Natural killer cell (primary cell): ENCODE results near the gene ADH1C. TPM values are rescaled to one million over a fixed set of nuclear protein-coding genes. Genes with fewer than 3 reads are reported as not detected.

Experiments
- ATAC-seq, 3 donors: fragments of 150-1000 bp in 2 of 3; fragments of 200-7000 bp in 1 of 3; cut with Tn5 transposase; 1 replicate in 1 of 3; 2 replicates in 2 of 3; pipeline ENCODE4 v1.10.0; 2021; ENCODE audit warnings: mild to moderate bottlenecking in 2 of 3, moderate library complexity in 2 of 3
- DNase-seq, 2 donors: peaks; one replicate each; pipeline versions ENCODE4 v3.0.0 to v3.0.0-alpha.2; 2013 to 2021; ENCODE audit warnings: mixed read lengths in 1 of 2
- H3K27ac ChIP-seq: one replicate; pipeline ENCODE4 v1.5.1; 2013; ENCODE audit warnings: mild to moderate bottlenecking, low read length
- H3K27me3 ChIP-seq: one replicate; pipeline ENCODE4 v1.6.1; 2013; ENCODE audit warnings: low read length; ENCODE audit not compliant: control insufficient read depth, insufficient read depth
- H3K36me3 ChIP-seq: one replicate; pipeline ENCODE4 v1.6.1; 2013; ENCODE audit warnings: low read length; ENCODE audit not compliant: control insufficient read depth, insufficient read depth
- H3K4me1 ChIP-seq: one replicate; pipeline ENCODE4 v1.6.1; 2013; ENCODE audit warnings: low read length; ENCODE audit not compliant: control insufficient read depth, insufficient read depth
- H3K4me3 ChIP-seq: one replicate; pipeline ENCODE4 v1.5.1; 2013; ENCODE audit warnings: low read length
- H3K9me3 ChIP-seq: one replicate; pipeline ENCODE4 v1.6.1; 2013; ENCODE audit warnings: low read length; ENCODE audit not compliant: control insufficient read depth, insufficient read depth
- H3K27ac Mint-ChIP-seq, 2 donors: one replicate each; pipeline ENCODE4 v1.8.0; 2022; ENCODE audit warnings: mild to moderate bottlenecking in 2 of 2, mixed read lengths in 2 of 2, moderate library complexity in 1 of 2
- H3K27me3 Mint-ChIP-seq, 2 donors: one replicate each; pipeline ENCODE4 v1.8.0; 2022; ENCODE audit warnings: low read depth in 2 of 2, mixed read lengths in 2 of 2
- H3K36me3 Mint-ChIP-seq: one replicate; pipeline ENCODE4 v1.8.0; 2022; ENCODE audit warnings: mixed read lengths
- H3K4me1 Mint-ChIP-seq, 2 donors: one replicate each; pipeline ENCODE4 v1.8.0; 2022; ENCODE audit warnings: mixed read lengths in 2 of 2
- H3K4me3 Mint-ChIP-seq: one replicate; pipeline ENCODE4 v1.8.0; 2022; ENCODE audit warnings: mild to moderate bottlenecking, moderate library complexity, mixed read lengths
- H3K9me3 Mint-ChIP-seq, 2 donors: one replicate each; pipeline ENCODE4 v1.8.0; 2022; ENCODE audit warnings: mixed read lengths in 2 of 2
- WGBS: methylation state at CpG from one replicate; pipeline ENCODE4 v1.1.7; 2013; ENCODE audit warnings: missing lambda C conversion rate; ENCODE audit not compliant: insufficient coverage; 5-methylcytosine and 5-hydroxymethylcytosine counted together
- intact Hi-C: fragments of 100-400 bp; cut with micrococcal nuclease; formaldehyde crosslinking; loops from one replicate; pipeline ENCODE4 v1.14.2; 2022
- total RNA-seq, 4 donors: library from RNA; stranded (reverse); fragments of 120-200 nt in 1 of 4; gene quantifications; one replicate each; pipeline versions ENCODE4 v1.2.3 to v1.2.4, GENCODE V29; 2013 to 2022
- TF ChIP-seq, protein P1 (sequence below): fragments of 200-600 bp; IDR thresholded peaks from one replicate; pipeline ENCODE4 v1.8.0; 2022; ENCODE audit warnings: antibody characterized with exemption

ADH1C gene
- total RNA-seq, 3 donors from 2014 or later (not counting 1 experiment from before 2014, with no cell fraction given), result not detected

DNA sequence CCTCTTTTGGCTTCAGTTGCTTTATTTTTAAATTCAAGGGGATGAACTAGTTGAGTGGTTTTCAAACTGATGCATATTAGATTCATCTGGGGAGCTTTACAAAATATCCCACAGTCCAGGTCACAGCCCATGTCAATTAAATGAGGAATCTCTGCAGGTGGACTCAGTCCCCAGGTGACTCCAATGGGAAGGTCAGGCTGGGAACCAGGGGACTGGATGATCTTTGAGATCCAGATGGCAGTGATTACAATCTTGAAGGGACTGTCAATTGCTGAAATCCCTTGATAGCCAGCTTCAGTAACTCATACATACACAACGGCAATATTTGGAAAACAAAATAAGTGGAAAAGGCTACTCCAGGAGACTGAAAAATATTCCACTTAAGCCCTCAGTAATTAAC is 38.3 kb downstream of the ADH1C start:
- no peak for DNase-seq
- H3K27ac Mint-ChIP-seq, result no peak overlapping the region
- H3K36me3 ChIP-seq, result no peaks in the 10 kb centered on the region
- TF ChIP-seq, protein P1, sequence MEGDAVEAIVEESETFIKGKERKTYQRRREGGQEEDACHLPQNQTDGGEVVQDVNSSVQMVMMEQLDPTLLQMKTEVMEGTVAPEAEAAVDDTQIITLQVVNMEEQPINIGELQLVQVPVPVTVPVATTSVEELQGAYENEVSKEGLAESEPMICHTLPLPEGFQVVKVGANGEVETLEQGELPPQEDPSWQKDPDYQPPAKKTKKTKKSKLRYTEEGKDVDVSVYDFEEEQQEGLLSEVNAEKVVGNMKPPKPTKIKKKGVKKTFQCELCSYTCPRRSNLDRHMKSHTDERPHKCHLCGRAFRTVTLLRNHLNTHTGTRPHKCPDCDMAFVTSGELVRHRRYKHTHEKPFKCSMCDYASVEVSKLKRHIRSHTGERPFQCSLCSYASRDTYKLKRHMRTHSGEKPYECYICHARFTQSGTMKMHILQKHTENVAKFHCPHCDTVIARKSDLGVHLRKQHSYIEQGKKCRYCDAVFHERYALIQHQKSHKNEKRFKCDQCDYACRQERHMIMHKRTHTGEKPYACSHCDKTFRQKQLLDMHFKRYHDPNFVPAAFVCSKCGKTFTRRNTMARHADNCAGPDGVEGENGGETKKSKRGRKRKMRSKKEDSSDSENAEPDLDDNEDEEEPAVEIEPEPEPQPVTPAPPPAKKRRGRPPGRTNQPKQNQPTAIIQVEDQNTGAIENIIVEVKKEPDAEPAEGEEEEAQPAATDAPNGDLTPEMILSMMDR, result no peak
- H3K36me3 Mint-ChIP-seq, result no peaks in the 10 kb centered on the region
- no peak for ATAC-seq
- H3K9me3 ChIP-seq, result no peaks in the 10 kb centered on the region
- 100% methylated on average over 1 of the region's 1 CpG for WGBS
- H3K4me1 Mint-ChIP-seq, result no peaks in the 10 kb centered on the region
- H3K4me3 Mint-ChIP-seq, result no peak overlapping the region
- peaks cover 0 to 2% of the 10 kb centered on the region in 2 donors for H3K27me3 Mint-ChIP-seq
- no peaks in the 10 kb centered on the region for H3K9me3 Mint-ChIP-seq
- H3K27ac ChIP-seq, result no peak overlapping the region
- intact Hi-C loops, result no loop called here
- H3K4me3 ChIP-seq, result no peak overlapping the region
- no peaks in the 10 kb centered on the region for H3K27me3 ChIP-seq
- H3K4me1 ChIP-seq, result no peaks in the 10 kb centered on the region

DNA sequence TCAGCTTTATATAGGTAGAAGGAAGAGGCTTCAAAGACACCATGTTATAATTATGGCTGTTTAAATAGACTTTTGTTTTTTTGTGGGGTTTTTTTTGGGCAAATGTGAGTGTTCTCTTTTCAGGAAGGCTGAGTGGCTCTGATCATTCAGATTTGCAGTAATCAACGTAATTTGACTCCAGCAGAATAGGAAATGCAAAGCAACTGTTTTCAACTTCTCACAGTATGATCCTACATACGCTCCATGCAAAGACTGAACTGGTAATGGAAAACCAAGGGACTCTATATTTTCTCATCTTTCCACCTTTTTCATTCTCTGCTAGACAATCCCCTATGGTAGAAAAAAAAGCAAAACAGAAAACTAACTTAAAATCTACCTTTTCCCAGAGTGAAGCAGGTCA is 42.2 kb downstream of the ADH1C start:
- Mint-ChIP-seq H3K9me3 (peaks cover 0 to 2% of the 10 kb centered on the region in 2 donors), H3K27me3 (no peaks in the 10 kb centered on the region), H3K4me1 (no peaks in the 10 kb centered on the region), H3K4me3 (no peak overlapping the region), H3K27ac (no peak overlapping the region), H3K36me3 (no peaks in the 10 kb centered on the region)
- TF ChIP-seq, protein P1, result no peak
- H3K36me3 ChIP-seq, result no peaks in the 10 kb centered on the region
- no peaks in the 10 kb centered on the region for H3K4me1 ChIP-seq
- 60% methylated on average over 2 of the region's 2 CpGs for WGBS
- no peak for DNase-seq
- ATAC-seq, result no peak
- no peaks in the 10 kb centered on the region for H3K27me3 ChIP-seq
- no peak overlapping the region for H3K4me3 ChIP-seq
- no peaks in the 10 kb centered on the region for H3K9me3 ChIP-seq
- intact Hi-C loops, result no loop called here
- H3K27ac ChIP-seq, result no peak overlapping the region

DNA sequence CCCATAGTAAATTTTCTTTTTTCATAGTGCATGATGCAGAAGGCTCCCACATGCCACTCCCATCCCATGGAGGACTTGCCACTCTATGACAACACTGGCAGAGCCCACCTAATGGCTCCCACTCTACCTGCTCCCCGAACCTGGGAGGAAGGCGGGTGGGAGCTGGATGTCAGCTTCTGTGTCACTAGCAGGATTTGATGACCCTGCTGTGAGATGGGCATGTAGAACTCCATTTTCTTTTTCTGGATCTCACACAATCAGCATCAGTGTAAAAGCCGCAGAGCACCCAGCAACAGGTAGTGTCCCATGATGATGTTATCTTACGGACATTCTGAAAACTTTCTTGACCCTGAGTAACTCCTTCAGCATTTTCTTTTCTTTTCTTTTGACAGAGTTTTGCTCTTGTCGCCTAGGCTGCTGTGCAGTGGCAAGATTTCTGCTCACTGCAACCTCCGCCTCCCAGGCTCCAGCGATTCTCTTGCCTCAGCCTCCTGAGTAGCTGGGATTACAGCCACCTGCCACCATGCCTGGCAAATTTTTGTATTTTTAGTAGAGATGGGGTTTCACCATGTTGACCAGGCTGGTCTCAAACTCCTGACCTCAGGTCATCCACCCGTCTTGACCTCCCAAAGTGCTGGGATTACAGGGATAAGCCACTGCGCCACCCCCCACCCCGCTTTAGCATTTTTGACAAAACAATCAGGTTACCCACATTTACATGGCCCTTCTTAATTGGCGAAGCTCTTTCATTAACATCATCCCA is 46.7 kb downstream of the ADH1C start:
- TF ChIP-seq, protein P1, result no peak
- Histone ChIP-seq H3K9me3 (no peaks in the 10 kb centered on the region), H3K36me3 (no peaks in the 10 kb centered on the region), H3K4me1 (no peaks in the 10 kb centered on the region), H3K4me3 (no peak overlapping the region), H3K27ac (no peak overlapping the region), H3K27me3 (no peaks in the 10 kb centered on the region)
- no peak for ATAC-seq
- H3K4me1 Mint-ChIP-seq, result no peaks in the 10 kb centered on the region
- DNase-seq, result no peak
- no peak overlapping the region for H3K27ac Mint-ChIP-seq
- whole genome bisulfite sequencing, result 92% methylated on average over 10 of the region's 11 CpGs
- H3K36me3 Mint-ChIP-seq, result no peaks in the 10 kb centered on the region
- intact Hi-C loops, result no loop called here
- no peaks in the 10 kb centered on the region for H3K27me3 Mint-ChIP-seq
- no peak overlapping the region for H3K4me3 Mint-ChIP-seq
- H3K9me3 Mint-ChIP-seq, result peaks cover 2% of the 10 kb centered on the region in 2 donors
